Endothelial cell (in vitro differentiated cells): Measurements from ENCODE around the gene SLC28A1. TPM values are rescaled to one million over a fixed set of nuclear protein-coding genes. Genes with fewer than 3 reads are reported as not detected.
A peak's percentile ranks its signal among the peaks of the same experiment; 100 is the strongest.
"Not testable (repeated sequence)": the region's sequence is repeated elsewhere in the genome, so short reads cannot be mapped to it uniquely, and the experiment has no call there.

Source experiments
- DNase-seq: peaks from one replicate; pipeline ENCODE4 v3.0.0; 2021; ENCODE audit warnings: low spot score
- H3K27ac Mint-ChIP-seq: one replicate; pipeline ENCODE4 v1.8.0; 2021; ENCODE audit warnings: mixed read lengths, inconsistent platforms; ENCODE audit not compliant: unreplicated experiment
- H3K27me3 Mint-ChIP-seq: one replicate; pipeline ENCODE4 v1.8.0; 2021; ENCODE audit warnings: mild to moderate bottlenecking, moderate library complexity, mixed read lengths, inconsistent platforms; ENCODE audit not compliant: unreplicated experiment
- H3K36me3 Mint-ChIP-seq: one replicate; pipeline ENCODE4 v1.8.0; 2021; ENCODE audit warnings: mild to moderate bottlenecking, low read depth, mixed read lengths, inconsistent platforms; ENCODE audit not compliant: unreplicated experiment
- H3K4me1 Mint-ChIP-seq: one replicate; pipeline ENCODE4 v1.8.0; 2021; ENCODE audit warnings: mild to moderate bottlenecking, mixed read lengths, inconsistent platforms; ENCODE audit not compliant: unreplicated experiment
- H3K4me3 Mint-ChIP-seq: one replicate; pipeline ENCODE4 v1.8.0; 2021; ENCODE audit warnings: mild to moderate bottlenecking, mixed read lengths, inconsistent platforms; ENCODE audit not compliant: unreplicated experiment
- H3K9me3 Mint-ChIP-seq: one replicate; pipeline ENCODE4 v1.8.0; 2021; ENCODE audit warnings: mixed read lengths, inconsistent platforms; ENCODE audit not compliant: unreplicated experiment
- total RNA-seq: library from RNA; stranded (reverse); fragmentation: NEBNext Ultra II Directional; extraction: Animal tissue kit (Norgen Biotek cat#: 25700); gene quantifications from one replicate; pipeline ENCODE4 v1.2.1, GENCODE V29; 2021; ENCODE audit not compliant: unreplicated experiment
- TF ChIP-seq, protein P1 (sequence below): fragments of 200-600 bp; sonication (generic); IDR thresholded peaks from one replicate; pipeline ENCODE4 v1.5.0; 2021; ENCODE audit warnings: antibody characterized with exemption; ENCODE audit not compliant: unreplicated experiment

Gene SLC28A1
- total RNA-seq, 1 donor from 2014 or later, result not detected

DNA sequence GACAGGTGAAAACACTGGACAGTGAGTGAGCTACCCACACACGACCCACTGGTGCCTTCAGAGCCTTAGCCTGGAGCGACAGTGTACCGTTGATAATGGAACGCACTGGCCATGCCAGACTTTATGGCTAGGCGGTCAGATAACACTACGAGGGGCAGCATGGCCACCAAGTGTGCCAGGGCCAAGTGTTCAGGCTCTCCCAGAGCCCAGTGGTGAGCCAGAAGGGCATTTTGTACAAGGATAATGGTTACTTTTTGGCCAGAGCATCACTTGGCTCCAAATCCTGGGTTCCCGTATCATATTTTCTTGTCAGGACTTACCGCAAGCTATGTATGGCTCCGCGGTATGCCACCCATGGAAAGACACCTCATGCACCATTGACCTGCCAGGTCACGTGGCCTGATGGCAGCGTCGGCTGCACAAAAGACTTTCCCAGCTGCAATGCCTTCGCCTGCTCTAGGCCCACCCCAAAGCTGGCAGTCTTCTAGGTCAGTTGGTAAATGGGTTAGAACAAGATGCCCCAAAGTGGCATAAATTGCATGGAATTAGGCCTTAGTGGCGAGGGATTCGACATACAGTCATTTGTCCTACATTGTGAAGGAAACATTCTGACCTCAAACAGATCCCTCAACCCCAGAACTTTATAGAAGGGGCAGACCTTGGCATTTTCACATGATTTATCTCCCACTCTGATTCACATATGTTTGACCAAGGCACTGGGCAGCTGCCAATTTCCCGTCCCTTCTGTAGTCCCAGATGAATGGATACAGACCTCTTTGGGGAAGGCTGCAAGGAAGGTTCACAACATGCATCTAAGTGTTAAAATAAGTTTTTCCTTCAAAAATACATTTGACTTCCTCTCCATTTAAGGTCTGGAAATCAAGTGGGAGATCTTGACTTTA lies 12.2 kb upstream of the SLC28A1 start:
- TF ChIP-seq, protein P1, sequence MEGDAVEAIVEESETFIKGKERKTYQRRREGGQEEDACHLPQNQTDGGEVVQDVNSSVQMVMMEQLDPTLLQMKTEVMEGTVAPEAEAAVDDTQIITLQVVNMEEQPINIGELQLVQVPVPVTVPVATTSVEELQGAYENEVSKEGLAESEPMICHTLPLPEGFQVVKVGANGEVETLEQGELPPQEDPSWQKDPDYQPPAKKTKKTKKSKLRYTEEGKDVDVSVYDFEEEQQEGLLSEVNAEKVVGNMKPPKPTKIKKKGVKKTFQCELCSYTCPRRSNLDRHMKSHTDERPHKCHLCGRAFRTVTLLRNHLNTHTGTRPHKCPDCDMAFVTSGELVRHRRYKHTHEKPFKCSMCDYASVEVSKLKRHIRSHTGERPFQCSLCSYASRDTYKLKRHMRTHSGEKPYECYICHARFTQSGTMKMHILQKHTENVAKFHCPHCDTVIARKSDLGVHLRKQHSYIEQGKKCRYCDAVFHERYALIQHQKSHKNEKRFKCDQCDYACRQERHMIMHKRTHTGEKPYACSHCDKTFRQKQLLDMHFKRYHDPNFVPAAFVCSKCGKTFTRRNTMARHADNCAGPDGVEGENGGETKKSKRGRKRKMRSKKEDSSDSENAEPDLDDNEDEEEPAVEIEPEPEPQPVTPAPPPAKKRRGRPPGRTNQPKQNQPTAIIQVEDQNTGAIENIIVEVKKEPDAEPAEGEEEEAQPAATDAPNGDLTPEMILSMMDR, result no peak
- Mint-ChIP-seq H3K9me3 (no peaks in the 10 kb centered on the region), H3K36me3 (peaks cover 13% of the 10 kb centered on the region)

DNA sequence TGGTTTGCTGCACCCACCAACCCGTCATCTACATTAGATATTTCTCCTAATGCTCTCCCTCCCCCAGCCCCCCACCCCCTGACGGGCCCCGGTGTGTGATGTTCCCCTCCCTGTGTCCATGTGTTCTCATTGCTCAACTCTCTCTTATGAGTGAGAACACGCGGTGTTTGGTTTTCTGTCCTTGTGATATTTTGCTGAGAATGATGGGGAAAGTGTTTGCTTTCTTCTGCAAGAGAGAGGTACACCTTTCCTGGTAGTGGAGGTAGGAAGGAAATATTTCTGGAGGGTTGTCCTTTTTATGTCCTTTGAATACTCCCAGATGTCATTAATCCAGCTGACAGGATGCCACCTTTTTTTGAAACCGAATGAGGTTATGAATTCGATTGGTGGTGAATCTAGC lies 10.5 kb upstream of the SLC28A1 start:
- H3K4me3 Mint-ChIP-seq, result no peak overlapping the region
- no peaks in the 10 kb centered on the region for H3K27me3 Mint-ChIP-seq
- TF ChIP-seq, protein P1, result no peak
- no peak for DNase-seq
- H3K36me3 Mint-ChIP-seq, result peaks cover 8% of the 10 kb centered on the region
- peaks cover 18% of the 10 kb centered on the region for H3K4me1 Mint-ChIP-seq
- H3K9me3 Mint-ChIP-seq, result no peaks in the 10 kb centered on the region
- no peak overlapping the region for H3K27ac Mint-ChIP-seq

More for the DNA sequence above, 12.2 kb upstream of the SLC28A1 start:
- no peak for DNase-seq
- Mint-ChIP-seq H3K4me3 (no peak overlapping the region), H3K27me3 (no peaks in the 10 kb centered on the region), H3K27ac (no peak overlapping the region), H3K4me1 (peaks cover 16% of the 10 kb centered on the region)

DNA sequence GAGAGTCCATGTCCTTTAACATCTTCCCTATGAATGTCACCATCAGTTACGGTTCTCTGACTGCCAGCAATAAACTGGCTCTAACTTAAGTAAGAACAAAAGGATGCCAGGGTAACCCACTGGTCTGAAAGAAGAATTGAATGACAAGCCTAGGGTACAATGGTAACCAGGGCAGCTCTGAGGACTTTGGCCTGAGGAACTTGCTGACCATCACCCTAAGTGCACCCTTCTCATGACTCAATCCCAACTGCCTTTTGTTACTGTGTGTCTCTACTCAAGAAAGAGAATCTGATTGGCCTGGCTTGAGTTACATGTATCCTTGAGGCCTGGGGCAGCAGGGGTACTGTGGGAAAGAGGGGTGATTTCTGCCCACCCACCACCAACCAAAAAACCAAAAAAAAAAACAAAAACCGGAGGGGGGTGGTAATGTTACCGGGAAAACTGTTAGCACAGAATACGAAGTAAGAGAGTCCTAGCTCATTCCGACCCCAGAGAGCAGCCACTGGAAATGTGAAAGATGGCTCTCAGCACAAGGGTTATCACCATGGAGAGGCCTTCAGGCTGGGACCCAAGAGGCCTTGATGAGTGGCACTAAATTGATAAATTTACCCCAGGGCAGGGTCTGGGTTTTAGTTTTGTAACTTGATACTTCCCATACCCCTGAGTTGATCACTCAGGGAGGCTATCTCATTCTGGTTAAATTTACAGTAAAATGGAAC lies 9.3 kb upstream of the SLC28A1 start:
- no peak for DNase-seq
- Mint-ChIP-seq H3K36me3 (peaks cover 2% of the 10 kb centered on the region), H3K4me3 (no peak overlapping the region), H3K27me3 (peaks cover 2% of the 10 kb centered on the region), H3K4me1 (peaks cover 16% of the 10 kb centered on the region), H3K27ac (peak overlapping the region; percentile 36), H3K9me3 (no peaks in the 10 kb centered on the region)
- TF ChIP-seq, protein P1, result no peak

DNA sequence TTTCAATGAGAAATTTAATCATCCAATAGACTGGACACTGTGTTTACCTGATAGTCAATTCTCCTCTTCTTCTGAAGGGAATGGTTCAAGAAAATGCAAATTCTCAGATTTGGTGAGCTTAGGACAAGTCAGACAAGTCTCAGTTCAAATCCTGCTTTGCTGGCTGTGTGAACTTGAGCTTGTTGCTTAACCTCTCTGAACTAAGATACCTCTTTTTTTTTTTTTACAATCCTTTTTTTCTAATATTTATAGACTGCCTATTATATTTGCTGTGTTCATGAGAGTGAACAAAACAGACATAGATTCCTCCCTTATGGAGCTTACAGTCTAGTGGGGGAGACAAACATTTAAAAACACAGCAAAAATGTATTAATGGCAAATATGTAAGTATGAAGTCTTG lies 8.2 kb upstream of the SLC28A1 start:
- H3K9me3 Mint-ChIP-seq, result no peaks in the 10 kb centered on the region
- H3K4me1 Mint-ChIP-seq, result peaks cover 16% of the 10 kb centered on the region
- H3K27ac Mint-ChIP-seq, result no peak overlapping the region
- no peak for DNase-seq
- peaks cover 2% of the 10 kb centered on the region for H3K27me3 Mint-ChIP-seq
- no peaks in the 10 kb centered on the region for H3K36me3 Mint-ChIP-seq
- TF ChIP-seq, protein P1, result no peak
- no peak overlapping the region for H3K4me3 Mint-ChIP-seq

DNA sequence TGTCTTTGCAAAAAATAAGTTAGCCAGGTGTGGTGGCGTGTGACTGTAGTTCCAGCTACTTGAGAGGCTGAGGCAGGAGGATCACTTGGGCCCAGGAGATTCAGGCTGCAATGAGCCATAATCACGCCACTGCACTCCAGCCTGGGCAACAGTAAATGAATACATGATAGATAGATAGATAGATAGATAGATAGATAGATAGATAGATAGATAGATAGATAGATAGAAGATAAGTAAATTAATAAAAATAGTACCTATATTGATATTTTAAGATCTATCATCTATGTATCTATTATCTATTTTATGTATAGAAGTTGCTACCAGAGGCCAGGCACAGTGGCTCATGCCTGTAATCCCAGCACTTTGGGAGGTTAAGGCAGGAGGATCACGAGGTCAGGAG lies 6.8 kb upstream of the SLC28A1 start:
- not testable (repeated sequence) for H3K27me3 Mint-ChIP-seq, H3K27ac Mint-ChIP-seq, H3K9me3 Mint-ChIP-seq

More for the DNA sequence above, 6.8 kb upstream of the SLC28A1 start:
- not testable (repeated sequence) for H3K36me3 Mint-ChIP-seq, H3K4me3 Mint-ChIP-seq, DNase-seq
- H3K4me1 Mint-ChIP-seq, result peaks cover 16% of the 10 kb centered on the region
